Measurements from ENCODE around the gene ZW10.

GRCh38 chr11:113710989-113711388 is 62.5 kb downstream of the ZW10 start:
- TF ChIP-seq CTCF (IDR thresholded peaks at IDR 0.05; ENCODE audit: low read depth, low read length) (no peak), EZH2phosphoT487 (IDR thresholded peaks at IDR 0.05; ENCODE audit: low read depth) (no peak)
